Esophagus squamous epithelium (tissue), 5 donors: ENCODE data around the gene IKBKG. TPM values are rescaled to one million over a fixed set of nuclear protein-coding genes. Genes with fewer than 3 reads are reported as not detected.

Experiments
- DNase-seq: peaks from one replicate; lab custom pipeline; 2025; lab: John Stamatoyannopoulos, UW
- H3K27ac ChIP-seq, 4 donors: fragments of 200-600 bp; sonication (generic); one replicate each; pipeline ENCODE4 v1.5.1; 2016 to 2019; ENCODE audit warnings: mild to moderate bottlenecking in 1 of 4
- H3K27me3 ChIP-seq, 4 donors: fragments of 200-600 bp; sonication (generic); 1 replicate in 3 of 4; 2 replicates in 1 of 4; pipeline versions ENCODE4 v1.5.1 to v1.6.0; 2017 to 2021; ENCODE audit warnings: antibody characterized with exemption in 1 of 4
- H3K36me3 ChIP-seq, 3 donors: fragments of 200-600 bp; sonication (generic); one replicate each; pipeline ENCODE4 v1.5.1; 2016 to 2019
- H3K4me1 ChIP-seq, 3 donors: fragments of 200-600 bp; sonication (generic); one replicate each; pipeline ENCODE4 v1.5.1; 2017 to 2019
- H3K4me3 ChIP-seq, 4 donors: fragments of 200-600 bp; sonication (generic); 1 replicate in 3 of 4; 2 replicates in 1 of 4; pipeline ENCODE4 v1.5.1; 2016 to 2019; ENCODE audit warnings: mild to moderate bottlenecking in 2 of 4, moderate library complexity in 1 of 4
- H3K9me3 ChIP-seq, 3 donors: fragments of 200-600 bp; sonication (generic); one replicate each; pipeline ENCODE4 v1.5.1; 2016 to 2019
- POLR2A ChIP-seq, 4 donors: fragments of 450-650 bp; IDR thresholded peaks; one replicate each; pipeline ENCODE4 v1.6.1; 2017; ENCODE audit warnings: antibody characterized with exemption in 4 of 4, mild to moderate bottlenecking in 4 of 4, moderate library complexity in 3 of 4
- WGBS, 2 donors: methylation state at CpG; one replicate each; pipeline ENCODE4 v1.1.5; 2018; 5-methylcytosine and 5-hydroxymethylcytosine counted together
- intact Hi-C: fragments of 100-400 bp; cut with DNase I; formaldehyde crosslinking; loops from one replicate; pipeline ENCODE4 v1.15.0; 2022
- total RNA-seq, 4 donors: library from RNA; depleted of rRNA; stranded (reverse); fragments of >200 nt; gene quantifications; one replicate each; pipeline ENCODE4 v1.1.0, GENCODE V29; 2016
- TF ChIP-seq, protein P1 (sequence below), 6 experiments: fragments of 450-650 bp in 4 of 6; fragments of 200-600 bp in 2 of 6; sonication (generic) in 2 of 6; IDR thresholded peaks; one replicate each; pipeline ENCODE4 v1.5.1; 2016 to 2019; ENCODE audit warnings: antibody characterized with exemption in 6 of 6, mild to moderate bottlenecking in 4 of 6, moderate library complexity in 4 of 6
- donor health status: DM: yes; HTN: yes; CAD: no.

The IKBKG gene
- total RNA-seq, 4 donors from 2014 or later: 9.9 to 14.7 (median 12.6) TPM

DNA sequence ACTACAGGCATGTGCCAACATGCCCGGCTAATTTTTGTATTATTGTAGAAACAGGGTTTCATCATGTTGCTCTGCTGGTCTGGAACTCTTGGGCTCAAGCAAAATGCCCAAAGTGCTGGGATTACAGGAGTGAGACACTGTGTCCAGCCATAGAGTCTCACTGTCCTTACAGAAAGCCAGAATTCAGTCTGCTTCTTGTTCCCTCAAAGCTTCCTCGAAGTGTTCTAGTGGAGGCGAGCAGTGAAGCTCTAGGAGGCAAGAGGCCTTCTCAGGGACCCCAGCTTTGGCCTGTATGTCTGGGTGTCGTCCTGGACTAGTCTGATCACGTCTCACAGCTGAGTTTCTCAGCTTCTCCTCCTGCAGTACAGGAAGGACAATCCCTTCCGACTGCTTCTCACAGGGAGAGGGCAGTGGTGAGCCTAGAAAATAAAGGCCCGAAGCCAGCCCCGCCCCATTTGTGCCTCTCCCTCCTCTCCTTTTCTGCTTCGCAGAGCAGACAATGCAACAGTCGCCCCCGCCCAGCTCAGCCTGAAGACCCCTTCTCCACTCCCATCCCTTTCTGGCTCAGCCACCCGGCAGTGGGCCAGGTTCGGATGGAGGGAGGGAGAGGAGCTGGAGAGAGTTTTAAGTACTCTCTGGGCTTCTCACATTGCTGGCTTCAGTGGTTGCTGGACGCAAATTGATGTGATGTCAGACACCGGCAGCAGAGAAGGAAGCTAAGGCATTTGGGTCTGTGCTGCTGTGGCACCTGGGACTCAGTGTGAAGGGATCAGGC is 20.3 kb upstream of the IKBKG start:
- DNase-seq: no peak
- 4 to 33% methylated on average over 5 to 6 of the region's 15 CpGs for WGBS, 2 donors
- peak overlapping the region; percentile 81 to 88 (median 84) for H3K27ac ChIP-seq
- intact Hi-C loops: no loop called here
- H3K9me3 ChIP-seq: no peaks in the 10 kb centered on the region
- peak overlapping the region in 3 of 4 donors; percentile 25 to 53 (median 30) for H3K4me3 ChIP-seq
- H3K4me1 ChIP-seq: peaks cover 5 to 33% (median 8%) of the 10 kb centered on the region in 3 donors
- H3K27me3 ChIP-seq: no peaks in the 10 kb centered on the region
- H3K36me3 ChIP-seq: peaks cover 0 to 16% (median 0%) of the 10 kb centered on the region in 3 donors
- TF ChIP-seq POLR2A (IDR thresholded peaks at IDR 0.05): no peak
- TF ChIP-seq, protein P1, sequence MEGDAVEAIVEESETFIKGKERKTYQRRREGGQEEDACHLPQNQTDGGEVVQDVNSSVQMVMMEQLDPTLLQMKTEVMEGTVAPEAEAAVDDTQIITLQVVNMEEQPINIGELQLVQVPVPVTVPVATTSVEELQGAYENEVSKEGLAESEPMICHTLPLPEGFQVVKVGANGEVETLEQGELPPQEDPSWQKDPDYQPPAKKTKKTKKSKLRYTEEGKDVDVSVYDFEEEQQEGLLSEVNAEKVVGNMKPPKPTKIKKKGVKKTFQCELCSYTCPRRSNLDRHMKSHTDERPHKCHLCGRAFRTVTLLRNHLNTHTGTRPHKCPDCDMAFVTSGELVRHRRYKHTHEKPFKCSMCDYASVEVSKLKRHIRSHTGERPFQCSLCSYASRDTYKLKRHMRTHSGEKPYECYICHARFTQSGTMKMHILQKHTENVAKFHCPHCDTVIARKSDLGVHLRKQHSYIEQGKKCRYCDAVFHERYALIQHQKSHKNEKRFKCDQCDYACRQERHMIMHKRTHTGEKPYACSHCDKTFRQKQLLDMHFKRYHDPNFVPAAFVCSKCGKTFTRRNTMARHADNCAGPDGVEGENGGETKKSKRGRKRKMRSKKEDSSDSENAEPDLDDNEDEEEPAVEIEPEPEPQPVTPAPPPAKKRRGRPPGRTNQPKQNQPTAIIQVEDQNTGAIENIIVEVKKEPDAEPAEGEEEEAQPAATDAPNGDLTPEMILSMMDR (IDR thresholded peaks at IDR 0.05): peak in 5 of 6 experiments; percentile 36 to 61 (median 52)

DNA sequence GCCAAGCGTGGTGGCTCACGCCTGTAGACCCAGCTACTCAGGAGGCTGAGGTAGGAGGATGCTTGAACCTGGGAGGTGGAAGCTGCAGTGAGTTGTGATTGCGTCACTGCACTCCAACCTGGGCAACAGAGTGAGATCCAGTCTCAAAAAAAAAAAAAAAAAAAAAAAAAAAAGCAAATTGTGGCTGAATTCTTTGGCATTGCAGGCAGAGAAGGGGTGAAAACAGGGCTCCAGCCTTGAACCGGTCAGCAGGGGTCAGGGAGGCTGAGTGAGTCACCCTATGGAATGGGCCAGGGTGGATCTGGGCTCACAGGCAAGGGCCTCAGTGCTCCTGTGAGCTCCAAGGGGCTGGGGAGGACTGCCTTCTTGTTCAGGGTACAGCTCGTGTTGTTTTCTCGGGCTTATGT is 18.2 kb upstream of the IKBKG start:
- no peaks in the 10 kb centered on the region for H3K9me3 ChIP-seq
- no peaks in the 10 kb centered on the region for H3K27me3 ChIP-seq
- intact Hi-C loops: no loop called here
- H3K27ac ChIP-seq: no peak overlapping the region
- H3K4me3 ChIP-seq: no peak overlapping the region
- 75 to 100% methylated on average over 1 to 6 of the region's 6 CpGs for WGBS, 2 donors
- peaks cover 7 to 38% (median 7%) of the 10 kb centered on the region in 3 donors for H3K36me3 ChIP-seq
- no peak for TF ChIP-seq POLR2A (IDR thresholded peaks at IDR 0.05)
- TF ChIP-seq, protein P1 (IDR thresholded peaks at IDR 0.05): no peak
- no peak for DNase-seq
- H3K4me1 ChIP-seq: peaks cover 5 to 33% (median 8%) of the 10 kb centered on the region in 3 donors

DNA sequence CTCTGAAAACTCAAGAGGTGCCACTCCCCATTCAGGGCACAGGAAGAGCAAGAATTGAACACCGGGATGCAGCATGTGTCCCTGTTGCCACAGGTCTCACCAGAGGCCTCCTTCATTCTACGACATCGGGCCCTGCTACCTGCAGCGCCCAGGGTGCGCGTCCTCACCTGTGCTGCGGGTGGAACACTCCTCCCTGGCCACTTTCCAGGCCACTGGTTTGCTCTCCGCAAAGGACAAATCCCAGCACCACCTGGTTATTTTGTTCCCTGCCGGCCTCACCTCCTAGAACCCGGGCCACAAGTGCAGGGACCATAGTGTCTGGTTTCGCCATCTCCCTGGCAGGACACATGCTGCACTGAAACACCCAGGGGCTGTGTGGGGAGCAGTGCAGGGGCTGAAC is 17.1 kb upstream of the IKBKG start:
- H3K4me1 ChIP-seq: peaks cover 2 to 34% (median 12%) of the 10 kb centered on the region in 3 donors
- TF ChIP-seq, protein P1 (IDR thresholded peaks at IDR 0.05): no peak
- no peak for TF ChIP-seq POLR2A (IDR thresholded peaks at IDR 0.05)
- H3K4me3 ChIP-seq: no peak overlapping the region
- 35 to 69% methylated on average over 5 to 10 of the region's 11 CpGs for WGBS, 2 donors
- H3K9me3 ChIP-seq: no peaks in the 10 kb centered on the region
- H3K27me3 ChIP-seq: no peaks in the 10 kb centered on the region
- no peak for DNase-seq
- no peak overlapping the region for H3K27ac ChIP-seq
- H3K36me3 ChIP-seq: peaks cover 7 to 47% (median 11%) of the 10 kb centered on the region in 3 donors
- intact Hi-C loops: loop anchor here (5.0 kb wide), 1 partner anchor 128 kb away; no protein-coding TSS in a partner anchor

DNA sequence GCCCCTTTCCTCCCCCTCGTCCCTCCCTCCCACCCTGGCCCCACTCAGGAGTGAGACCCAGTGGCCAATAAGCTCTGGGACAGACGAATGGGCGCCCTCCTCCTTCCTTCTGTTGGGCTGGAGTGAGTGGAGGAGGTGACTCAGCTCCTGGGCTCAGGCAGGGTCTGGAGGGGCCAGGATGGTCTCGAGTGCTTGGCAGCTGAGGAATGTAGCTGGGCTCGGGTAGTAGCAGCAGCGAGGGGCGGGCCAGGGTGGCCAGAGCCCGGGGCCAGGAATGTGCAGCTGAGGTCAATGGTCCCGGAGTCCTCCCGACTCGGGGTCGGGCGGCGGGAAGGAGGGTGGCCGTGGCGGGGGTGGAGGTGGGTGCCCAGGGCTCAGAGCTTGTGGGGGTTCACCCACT is 15.8 kb upstream of the IKBKG start:
- Histone ChIP-seq H3K9me3 (no peaks in the 10 kb centered on the region), H3K36me3 (peaks cover 7 to 53% (median 16%) of the 10 kb centered on the region in 3 donors), H3K27ac (no peak overlapping the region), H3K27me3 (no peaks in the 10 kb centered on the region), H3K4me1 (peaks cover 0 to 22% (median 8%) of the 10 kb centered on the region in 3 donors), H3K4me3 (no peak overlapping the region)
- no peak for DNase-seq
- TF ChIP-seq POLR2A (IDR thresholded peaks at IDR 0.05): no peak
- intact Hi-C loops: loop anchor here (5.0 kb wide), 1 partner anchor 129 kb away; no protein-coding TSS in a partner anchor
- WGBS, 2 donors: 53% methylated on average over 3 of the region's 16 CpGs; no CpG with 5 or more reads in 1 of the 2 donors

DNA sequence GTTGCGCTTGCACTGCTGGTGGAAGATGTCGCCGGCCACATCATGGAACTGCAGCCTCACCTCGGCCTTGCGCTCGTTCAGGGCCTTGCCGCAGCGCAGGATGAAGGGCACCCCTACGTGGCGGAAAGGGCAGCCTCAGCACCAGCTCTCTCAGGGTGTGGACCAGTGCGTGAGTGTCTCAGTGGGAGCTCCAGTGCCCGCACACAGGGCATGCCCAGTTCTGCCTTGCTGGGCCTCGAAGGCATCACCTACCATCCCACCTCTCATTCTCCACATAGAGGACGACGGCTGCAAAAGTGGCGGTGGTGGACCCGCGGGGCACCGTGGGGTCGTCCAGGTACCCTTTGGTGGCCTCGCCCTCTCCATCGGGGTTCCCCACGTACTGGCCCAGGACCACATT is 14.7 kb upstream of the IKBKG start:
- no peaks in the 10 kb centered on the region for H3K27me3 ChIP-seq
- 86% methylated on average over 11 of the region's 23 CpGs; no CpG with 5 or more reads in 1 of the 2 donors for WGBS, 2 donors
- TF ChIP-seq, protein P1 (IDR thresholded peaks at IDR 0.05): no peak
- no peak for TF ChIP-seq POLR2A (IDR thresholded peaks at IDR 0.05)
- H3K4me3 ChIP-seq: no peak overlapping the region
- H3K36me3 ChIP-seq: peaks cover 7 to 53% (median 16%) of the 10 kb centered on the region in 3 donors
- H3K4me1 ChIP-seq: peaks cover 0 to 12% (median 4%) of the 10 kb centered on the region in 3 donors
- H3K27ac ChIP-seq: no peak overlapping the region
- H3K9me3 ChIP-seq: no peaks in the 10 kb centered on the region
- DNase-seq: no peak
- intact Hi-C loops: loop anchor here (5.0 kb wide), 1 partner anchor 130 kb away; no protein-coding TSS in a partner anchor
